ENCODE measurements around the gene VPS11.

The VPS11 gene

DNA sequence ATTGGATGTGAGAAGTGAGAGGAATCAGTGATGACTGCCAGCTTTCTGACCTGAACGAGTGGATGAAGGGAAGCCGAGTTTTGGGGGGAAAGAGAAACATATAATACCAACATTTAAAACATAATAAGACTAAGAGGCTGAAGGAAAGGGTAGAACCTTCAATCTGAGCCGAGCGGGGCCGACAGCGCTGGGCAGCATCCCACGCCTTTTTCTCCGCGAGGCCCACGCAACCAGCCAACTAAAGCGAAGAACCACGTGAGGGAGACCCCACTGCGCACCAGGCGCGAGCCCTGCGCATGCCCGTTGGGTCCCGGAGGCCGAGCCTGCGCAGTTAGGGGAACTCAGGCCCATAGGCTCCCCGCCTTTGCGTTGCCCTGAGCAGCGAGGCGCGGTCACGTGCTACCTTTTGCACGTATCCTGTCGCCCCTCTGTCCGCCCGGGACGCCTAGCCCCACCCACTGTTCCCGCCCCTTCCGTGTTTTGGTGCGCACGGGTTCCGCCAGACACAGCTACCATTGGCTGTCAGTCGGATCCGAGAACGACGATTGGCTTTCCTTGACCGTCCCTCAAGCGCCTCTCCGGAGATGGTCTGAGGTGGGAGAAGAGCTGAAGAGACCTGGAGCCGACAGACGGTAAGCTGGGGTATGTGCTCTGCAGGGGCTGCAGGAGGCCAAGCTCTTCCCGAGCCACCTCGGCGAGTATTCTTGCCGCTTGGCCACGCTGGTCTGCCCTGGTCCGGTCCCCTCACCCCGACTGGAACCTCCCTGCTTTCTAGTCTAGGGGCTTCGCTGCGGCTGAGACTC lies 53.6 kb downstream of the VPS11 start, which contains the start of gene HINFP:
HINFP (plus strand) TSS at position 573 of the 803 bp plus-strand sequence. CDS start 5,365 bp downstream, outside the sequence.
- peak within 1 kb of the TSS; percentile 81 for H3K4me3 ChIP-seq (ENCODE audit: low read depth, low read length)
- TF ChIP-seq, protein P1, sequence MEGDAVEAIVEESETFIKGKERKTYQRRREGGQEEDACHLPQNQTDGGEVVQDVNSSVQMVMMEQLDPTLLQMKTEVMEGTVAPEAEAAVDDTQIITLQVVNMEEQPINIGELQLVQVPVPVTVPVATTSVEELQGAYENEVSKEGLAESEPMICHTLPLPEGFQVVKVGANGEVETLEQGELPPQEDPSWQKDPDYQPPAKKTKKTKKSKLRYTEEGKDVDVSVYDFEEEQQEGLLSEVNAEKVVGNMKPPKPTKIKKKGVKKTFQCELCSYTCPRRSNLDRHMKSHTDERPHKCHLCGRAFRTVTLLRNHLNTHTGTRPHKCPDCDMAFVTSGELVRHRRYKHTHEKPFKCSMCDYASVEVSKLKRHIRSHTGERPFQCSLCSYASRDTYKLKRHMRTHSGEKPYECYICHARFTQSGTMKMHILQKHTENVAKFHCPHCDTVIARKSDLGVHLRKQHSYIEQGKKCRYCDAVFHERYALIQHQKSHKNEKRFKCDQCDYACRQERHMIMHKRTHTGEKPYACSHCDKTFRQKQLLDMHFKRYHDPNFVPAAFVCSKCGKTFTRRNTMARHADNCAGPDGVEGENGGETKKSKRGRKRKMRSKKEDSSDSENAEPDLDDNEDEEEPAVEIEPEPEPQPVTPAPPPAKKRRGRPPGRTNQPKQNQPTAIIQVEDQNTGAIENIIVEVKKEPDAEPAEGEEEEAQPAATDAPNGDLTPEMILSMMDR (IDR thresholded peaks at IDR 0.05; ENCODE audit: low read depth, low read length, missing control alignments): no peak
- DNase-seq (ENCODE audit: low read depth): peak; percentile 97

- TF ChIP-seq, protein P1 (IDR thresholded peaks at IDR 0.05; ENCODE audit: low read depth, low read length, missing control alignments): no peak
- no peak for DNase-seq (ENCODE audit: low read depth)
These were observed 54.1 kb downstream of the VPS11 start for GRCh38 chr11:119121811-119122124.

GRCh38 chr11:119125821-119126220 lies 58.2 kb downstream of the VPS11 start:
- H3K4me3 ChIP-seq (ENCODE audit: low read depth, low read length): no peak overlapping the region
- no peak for DNase-seq (ENCODE audit: low read depth)
- TF ChIP-seq, protein P1 (IDR thresholded peaks at IDR 0.05; ENCODE audit: low read depth, low read length, missing control alignments): no peak

More at GRCh38 chr11:119121811-119122124, 54.1 kb downstream of the VPS11 start:
- H3K4me3 ChIP-seq (ENCODE audit: low read depth, low read length): peak overlapping the region; percentile 81

DNA sequence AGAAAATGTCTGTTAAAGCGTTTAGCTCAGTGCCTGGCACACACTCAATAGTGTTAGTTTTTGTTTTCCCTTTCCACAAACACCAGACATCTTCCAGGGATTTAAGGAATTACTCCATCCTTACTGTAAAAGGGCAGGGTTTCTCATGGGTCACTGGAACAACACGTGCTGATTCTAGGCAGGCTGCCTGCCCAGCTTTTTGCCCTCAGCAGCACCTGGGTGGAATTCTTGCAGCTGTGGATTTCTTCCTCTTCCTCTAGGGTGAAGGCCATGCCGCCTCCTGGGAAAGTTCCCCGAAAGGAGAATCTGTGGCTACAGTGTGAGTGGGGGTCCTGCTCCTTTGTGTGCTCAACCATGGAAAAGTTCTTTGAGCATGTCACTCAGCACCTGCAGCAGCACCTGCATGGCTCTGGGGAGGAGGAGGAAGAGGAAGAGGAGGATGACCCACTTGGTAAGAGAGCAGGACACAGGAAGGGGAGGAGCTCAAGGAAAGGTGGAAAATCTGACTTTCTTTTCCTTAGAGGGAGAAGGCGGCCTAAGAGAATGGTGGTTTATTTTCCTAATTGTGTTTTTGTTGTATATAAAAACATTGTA lies 59.2 kb downstream of the VPS11 start:
- no peak overlapping the region for H3K4me3 ChIP-seq (ENCODE audit: low read depth, low read length)
- TF ChIP-seq, protein P1 (IDR thresholded peaks at IDR 0.05; ENCODE audit: low read depth, low read length, missing control alignments): no peak
- no peak for DNase-seq (ENCODE audit: low read depth)

DNA sequence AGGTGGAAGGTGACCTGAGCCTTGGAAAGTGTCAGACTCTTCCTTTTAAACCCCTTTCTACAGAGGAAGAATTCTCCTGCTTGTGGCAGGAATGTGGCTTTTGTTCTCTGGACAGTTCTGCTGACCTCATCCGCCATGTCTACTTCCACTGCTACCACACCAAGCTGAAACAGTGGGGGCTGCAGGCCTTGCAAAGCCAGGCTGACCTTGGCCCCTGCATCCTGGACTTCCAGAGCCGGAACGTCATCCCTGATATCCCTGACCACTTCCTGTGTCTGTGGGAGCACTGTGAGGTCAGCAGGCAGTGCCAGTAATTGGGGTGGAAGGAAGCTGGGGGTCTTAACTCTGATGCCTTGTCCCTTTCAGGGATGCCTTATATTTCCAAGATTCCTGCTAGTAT lies 63.0 kb downstream of the VPS11 start:
- TF ChIP-seq, protein P1 (IDR thresholded peaks at IDR 0.05; ENCODE audit: low read depth, low read length, missing control alignments): no peak
- no peak for DNase-seq (ENCODE audit: low read depth)
- no peak overlapping the region for H3K4me3 ChIP-seq (ENCODE audit: low read depth, low read length)

Data from GM12864 (cell line).